IMR-90 (cell line): ENCODE data around the gene HOXC13.

Experiments used
- BHLHE40 ChIP-seq: fragments of 150-350 bp; IDR thresholded peaks from 2 replicates; pipeline ENCODE4 v1.6.1; 2016; ENCODE audit warnings: mild to moderate bottlenecking, low read depth, low read length
- MAFK ChIP-seq: IDR thresholded peaks from 2 replicates; pipeline ENCODE4 v1.6.1; 2012; ENCODE audit warnings: low read depth, low read length, improper control_type of control experiment
- RAD21 ChIP-seq: IDR thresholded peaks from 2 replicates; pipeline ENCODE4 v1.6.1; 2012; ENCODE audit warnings: low read length, improper control_type of control experiment
- SMC3 ChIP-seq: fragments of 150-350 bp; IDR thresholded peaks from 2 replicates; pipeline ENCODE4 v1.6.1; 2016; ENCODE audit warnings: low read depth, mild to moderate bottlenecking, antibody characterized with exemption, low read length, moderate library complexity
- USF2 ChIP-seq: fragments of 150-350 bp; IDR thresholded peaks from 2 replicates; pipeline ENCODE4 v1.6.1; 2017; ENCODE audit warnings: mild to moderate bottlenecking, antibody characterized with exemption, low read length, low read depth
- TF ChIP-seq, protein P1 (sequence below): conservative IDR thresholded peaks from 2 replicates; pipeline ENCODE4 v1.5.1; 2012; ENCODE audit warnings: mild to moderate bottlenecking, low read depth, low read length, improper control_type of control experiment

GRCh38 chr12:53948650-53949593 lies 10.3 kb downstream of the HOXC13 start:
- TF ChIP-seq, protein P1, sequence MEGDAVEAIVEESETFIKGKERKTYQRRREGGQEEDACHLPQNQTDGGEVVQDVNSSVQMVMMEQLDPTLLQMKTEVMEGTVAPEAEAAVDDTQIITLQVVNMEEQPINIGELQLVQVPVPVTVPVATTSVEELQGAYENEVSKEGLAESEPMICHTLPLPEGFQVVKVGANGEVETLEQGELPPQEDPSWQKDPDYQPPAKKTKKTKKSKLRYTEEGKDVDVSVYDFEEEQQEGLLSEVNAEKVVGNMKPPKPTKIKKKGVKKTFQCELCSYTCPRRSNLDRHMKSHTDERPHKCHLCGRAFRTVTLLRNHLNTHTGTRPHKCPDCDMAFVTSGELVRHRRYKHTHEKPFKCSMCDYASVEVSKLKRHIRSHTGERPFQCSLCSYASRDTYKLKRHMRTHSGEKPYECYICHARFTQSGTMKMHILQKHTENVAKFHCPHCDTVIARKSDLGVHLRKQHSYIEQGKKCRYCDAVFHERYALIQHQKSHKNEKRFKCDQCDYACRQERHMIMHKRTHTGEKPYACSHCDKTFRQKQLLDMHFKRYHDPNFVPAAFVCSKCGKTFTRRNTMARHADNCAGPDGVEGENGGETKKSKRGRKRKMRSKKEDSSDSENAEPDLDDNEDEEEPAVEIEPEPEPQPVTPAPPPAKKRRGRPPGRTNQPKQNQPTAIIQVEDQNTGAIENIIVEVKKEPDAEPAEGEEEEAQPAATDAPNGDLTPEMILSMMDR: no peak
- TF ChIP-seq RAD21 (no peak), USF2 (no peak), SMC3 (no peak), BHLHE40 (no peak), MAFK (no peak)
